GM19351 (cell line): ENCODE measurements around the gene SDK1.
"Not testable (repeated sequence)": the region's sequence is repeated elsewhere in the genome, so short reads cannot be mapped to it uniquely, and the experiment has no call there.

Source experiments
- ATAC-seq: cut with Tn5 transposase; IDR thresholded peaks from one replicate; pipeline ENCODE4 v1.9.1; 2021; ENCODE audit warnings: mild to moderate bottlenecking, moderate library complexity; ENCODE audit not compliant: unreplicated experiment

Gene SDK1

GRCh38 chr7:4270941-4271715 lies 970.1 kb downstream of the SDK1 start:
- ATAC-seq: no peak

DNA sequence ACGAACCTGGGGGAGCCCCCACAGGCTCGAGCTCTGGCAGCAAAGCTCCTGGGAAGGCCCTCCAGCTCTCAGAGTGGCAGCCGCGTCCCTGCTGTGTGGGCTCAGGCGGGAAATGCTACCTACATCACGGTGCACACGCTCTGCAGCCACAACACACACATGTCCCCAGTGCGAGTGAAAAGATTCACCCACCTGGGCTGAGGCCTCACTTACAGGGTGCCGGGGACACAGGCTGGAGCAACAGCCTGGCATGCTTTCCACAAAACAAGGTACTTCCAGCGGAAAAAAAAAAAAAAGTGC lies 970.6 kb downstream of the SDK1 start:
- ATAC-seq: no peak

- no peak for ATAC-seq
Observed at GRCh38 chr7:4272141-4272540, 971.1 kb downstream of the SDK1 start.

GRCh38 chr7:4273566-4274230 lies 972.6 kb downstream of the SDK1 start:
- no peak for ATAC-seq

- no peak for ATAC-seq
Observed at GRCh38 chr7:4274286-4274685, 973.2 kb downstream of the SDK1 start.

- ATAC-seq: no peak
Observed at GRCh38 chr7:4277936-4278335, 976.9 kb downstream of the SDK1 start.

DNA sequence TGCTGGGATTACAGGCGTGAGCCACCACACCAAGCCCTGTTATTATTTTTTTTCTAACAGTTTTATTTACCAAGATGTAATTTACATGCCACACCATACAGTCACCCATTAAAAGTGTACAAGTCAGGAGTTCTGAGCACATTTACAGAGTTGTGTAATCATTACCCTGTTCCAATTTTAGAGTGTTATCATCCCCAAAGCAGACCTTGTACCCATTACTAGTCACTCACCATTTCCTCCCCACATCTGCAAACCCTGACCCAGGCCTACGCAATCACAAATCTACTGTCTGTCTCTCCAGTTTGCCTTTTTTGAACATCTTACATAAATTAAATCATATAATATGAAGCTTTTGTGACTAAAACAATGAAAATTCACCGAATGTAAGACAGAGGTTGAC lies 978.2 kb downstream of the SDK1 start:
- no peak for ATAC-seq

DNA sequence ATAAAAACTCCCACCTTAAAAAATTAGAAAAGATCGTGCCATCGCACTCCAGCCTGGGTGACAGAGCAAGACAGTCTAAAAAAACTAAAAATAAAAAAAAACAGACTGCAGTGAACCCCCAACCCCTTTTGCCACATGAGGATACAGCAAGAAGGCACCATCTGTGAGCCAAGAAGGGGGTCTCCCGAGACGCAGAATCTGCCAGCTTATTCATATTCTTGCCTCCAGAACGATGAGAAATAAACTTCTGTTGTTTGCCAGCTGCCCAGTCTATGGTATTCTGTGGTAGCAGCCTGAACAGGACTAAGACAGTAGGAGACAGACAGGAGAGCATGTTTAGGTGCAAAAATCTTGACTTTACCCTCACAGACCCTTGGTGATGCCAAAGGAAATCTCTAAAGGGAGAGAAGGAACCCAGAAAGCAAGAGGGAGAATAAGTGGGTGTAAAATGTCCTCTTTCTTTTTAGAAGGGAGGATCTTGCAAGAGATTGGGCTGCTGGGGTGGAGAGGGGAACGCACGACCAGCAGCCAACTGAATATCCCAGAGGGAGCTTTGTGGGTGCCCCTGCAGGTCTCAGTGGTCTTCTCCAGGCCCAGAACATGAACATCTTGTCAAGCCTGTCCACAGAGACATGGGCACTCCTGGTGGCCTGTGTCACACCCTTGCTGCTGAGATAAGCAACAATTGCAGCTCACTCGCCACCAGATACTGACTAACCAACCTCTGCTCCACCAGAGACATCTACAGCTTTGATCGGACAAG lies 980.4 kb downstream of the SDK1 start:
- ATAC-seq: no peak

DNA sequence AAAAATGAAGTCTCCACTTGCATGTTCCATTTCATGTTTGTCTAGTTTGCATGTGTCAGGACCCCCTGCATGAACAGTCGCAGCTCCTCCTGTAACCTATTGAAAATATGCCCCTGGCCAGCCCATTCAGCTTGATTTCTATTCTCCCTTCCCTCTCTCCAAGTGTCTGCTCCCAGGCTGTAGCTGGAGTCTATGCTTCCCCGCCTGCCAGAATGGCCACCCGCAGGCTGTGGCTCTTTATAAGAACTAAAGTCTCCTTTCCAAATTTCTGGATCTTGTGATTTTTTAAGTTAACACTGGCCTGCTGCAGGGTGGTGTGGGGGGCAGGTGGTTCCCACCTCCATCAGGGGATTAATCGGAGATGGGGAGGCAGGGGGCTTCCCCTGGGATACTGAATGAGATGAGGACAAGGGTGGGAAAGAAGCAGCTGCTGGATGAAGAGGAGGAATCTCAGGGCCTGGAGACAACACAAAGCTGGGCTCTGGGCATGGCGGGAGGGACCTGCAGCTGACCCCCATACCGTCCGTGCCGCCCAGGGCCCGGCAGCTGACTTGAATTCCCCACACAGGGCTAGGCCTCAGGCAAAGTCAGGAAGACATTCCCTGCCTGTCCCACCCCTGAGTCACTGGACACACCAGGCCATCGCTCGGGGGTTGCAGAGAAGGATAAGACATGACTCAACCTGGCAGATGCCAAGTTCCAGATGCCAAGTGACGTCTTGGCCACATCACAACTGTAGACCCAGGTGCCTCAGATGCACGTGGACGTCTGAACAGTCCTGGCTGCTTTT lies 981.6 kb downstream of the SDK1 start:
- ATAC-seq: no peak

- no peak for ATAC-seq
Observed at GRCh38 chr7:4286351-4286750, 985.3 kb downstream of the SDK1 start.

- ATAC-seq: no peak
Observed at GRCh38 chr7:4288791-4289394, 987.8 kb downstream of the SDK1 start.

DNA sequence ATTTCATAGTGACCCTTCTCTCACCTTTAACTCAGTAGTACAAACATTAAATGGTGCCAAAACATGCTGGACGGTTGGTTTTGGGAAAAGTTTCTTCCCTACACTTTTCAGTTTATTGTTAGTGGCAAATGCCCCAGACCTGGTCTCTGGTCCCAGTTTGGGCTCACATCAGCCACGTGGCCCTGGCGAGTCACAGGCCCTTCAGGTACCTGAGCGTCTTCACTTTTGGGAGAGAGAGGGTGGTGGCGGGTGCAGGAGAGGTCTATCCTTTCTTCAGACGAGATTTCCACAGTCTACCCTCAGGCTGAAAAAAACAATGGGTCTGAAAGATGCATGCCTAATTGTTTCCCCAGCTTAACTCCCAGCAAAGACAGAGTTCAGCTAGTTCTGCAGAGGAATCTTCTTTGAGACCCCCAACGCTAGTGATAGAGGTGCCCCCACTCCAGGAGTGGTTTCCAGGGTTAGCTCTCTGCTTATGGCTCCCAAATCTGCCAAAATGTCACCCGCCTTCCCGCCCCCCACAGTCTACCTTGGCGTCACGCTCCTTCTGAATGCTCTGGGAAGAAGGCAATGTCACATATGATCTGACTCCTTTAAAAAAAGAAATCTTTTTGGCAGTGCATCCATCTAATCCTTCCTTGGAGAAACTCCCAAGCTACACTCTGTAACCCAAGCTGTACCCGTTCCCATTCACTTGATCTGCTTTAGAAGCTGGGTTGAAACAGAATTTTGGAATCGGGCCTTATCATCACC lies 996.3 kb downstream of the SDK1 start:
- ATAC-seq: no peak

DNA sequence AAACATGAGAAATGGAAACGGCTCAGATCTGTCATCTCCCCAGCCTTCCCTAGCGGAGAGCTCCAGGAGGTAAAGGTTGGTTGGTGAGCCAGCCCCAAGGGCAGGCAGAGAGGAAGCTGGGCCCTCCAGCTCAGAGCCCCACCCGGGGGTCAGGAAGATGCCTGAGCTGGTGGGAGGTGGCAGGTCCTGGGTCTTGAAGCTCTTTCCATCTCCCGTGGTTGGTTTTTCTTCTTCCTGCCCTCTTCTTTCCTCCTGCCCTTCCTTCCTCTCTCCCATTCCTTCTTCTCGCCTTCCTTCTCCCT lies 996.8 kb downstream of the SDK1 start:
- no peak for ATAC-seq

GRCh38 chr7:4299431-4299830 lies 998.4 kb downstream of the SDK1 start:
- no peak for ATAC-seq

- ATAC-seq: no peak
Observed at GRCh38 chr7:4302203-4302905, 1001.3 kb downstream of the SDK1 start.

DNA sequence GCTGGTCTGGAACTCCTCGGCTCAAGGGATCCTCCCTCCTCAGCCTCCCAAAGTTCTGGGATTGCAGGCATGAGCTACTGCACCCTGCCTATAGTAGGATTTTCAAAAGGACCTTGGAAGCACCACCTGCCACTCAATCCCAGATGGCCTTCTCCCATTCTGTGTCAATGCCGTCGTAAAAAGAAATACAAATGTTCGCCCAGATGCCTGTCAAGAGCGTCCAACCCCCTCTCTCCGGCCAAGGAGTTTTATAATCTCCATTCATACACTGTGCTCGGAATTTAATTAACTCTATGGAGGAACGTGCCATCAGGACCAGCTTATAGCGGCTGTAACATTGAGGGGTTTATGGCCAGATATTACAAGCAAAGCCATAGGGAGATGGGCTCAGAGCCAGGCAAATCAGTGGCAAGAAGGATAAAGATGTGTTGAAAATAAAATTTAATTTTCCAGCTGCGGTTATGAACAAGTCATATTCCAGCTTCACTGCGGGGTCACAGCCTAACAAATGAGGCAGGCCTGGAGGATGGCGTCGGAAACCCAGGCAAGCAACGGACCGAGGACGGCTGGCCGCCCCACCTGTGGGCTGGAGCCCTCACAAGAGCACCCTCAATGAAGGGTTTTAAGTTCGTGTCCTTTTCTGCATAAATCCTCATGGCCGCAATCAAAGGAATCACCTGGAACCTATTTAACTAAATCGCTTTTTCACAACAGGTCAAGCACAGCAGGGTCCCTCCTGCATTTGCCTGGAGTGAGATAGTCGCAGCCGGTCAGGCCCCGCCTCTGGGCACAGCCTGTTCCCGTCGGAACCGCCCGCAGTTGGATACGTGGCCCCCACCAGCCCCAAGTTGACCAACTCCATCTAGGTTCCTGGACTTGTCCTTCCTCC lies 1006.5 kb downstream of the SDK1 start:
- ATAC-seq: no peak

DNA sequence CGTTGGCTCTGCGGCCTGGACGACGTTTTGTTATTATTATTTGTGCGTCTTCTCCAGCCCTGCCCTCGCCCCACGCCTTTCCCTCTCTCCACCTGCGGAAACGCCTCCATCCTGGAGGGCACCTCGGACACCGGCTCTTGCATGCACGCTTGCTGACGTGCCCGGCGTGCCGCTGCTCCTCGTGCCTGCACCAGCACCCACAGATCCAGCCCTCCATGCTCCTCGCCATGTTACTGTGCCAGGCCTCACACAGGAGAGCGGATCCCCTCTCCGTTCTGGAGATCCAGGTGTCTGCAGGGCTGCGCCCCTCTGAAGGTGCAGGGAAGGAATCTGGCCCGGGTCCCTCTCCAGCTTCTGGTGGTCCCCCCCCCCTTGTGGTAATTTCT lies 1007.1 kb downstream of the SDK1 start:
- ATAC-seq: no peak

DNA sequence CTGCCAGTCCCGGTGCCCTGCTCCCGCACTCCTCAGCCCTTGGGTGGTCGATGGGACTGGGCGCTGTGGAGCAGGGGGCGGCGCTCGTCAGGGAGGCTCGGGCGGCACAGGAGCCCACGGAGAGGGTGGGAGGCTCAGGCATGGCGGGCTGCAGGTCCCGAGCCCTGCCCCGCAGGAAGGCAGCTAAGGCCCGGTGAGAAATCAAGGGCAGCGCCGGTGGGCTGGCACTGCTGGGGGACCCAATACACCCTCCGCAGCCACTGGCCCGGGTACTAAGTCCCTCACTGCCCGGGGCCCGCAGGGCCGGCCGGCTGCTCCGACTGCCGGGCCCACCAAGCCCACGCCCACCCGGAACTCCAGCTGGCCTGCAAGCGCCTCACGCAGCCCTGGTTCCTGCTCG lies 1012.9 kb downstream of the SDK1 start:
- ATAC-seq: not testable (repeated sequence)

- ATAC-seq: not testable (repeated sequence)
Observed at GRCh38 chr7:4314316-4314715, 1013.3 kb downstream of the SDK1 start.
